ENCODE data around the gene U2AF1L4.

GRCh38 chr19:35748106-35749020, 3.1 kb upstream of the U2AF1L4 start, which contains the start of gene LIN37:
- TF ChIP-seq CTCF (IDR thresholded peaks at IDR 0.05) (no peak), EP300 (IDR thresholded peaks at IDR 0.05) (no peak), POLR2A (IDR thresholded peaks at IDR 0.05) (peak; percentile 71 to 78)
